ENCODE results near the gene ADPRH. TPM values are rescaled to one million over a fixed set of nuclear protein-coding genes. Genes with fewer than 3 reads are reported as not detected.

ADPRH gene
- total RNA-seq (4.0 TPM), polyA plus RNA-seq (ENCODE audit: insufficient read depth in 1 of 8, insufficient read length in 8 of 8, low replicate concordance in 1 of 8) (10 to 100 TPM in 1 of 8 donors, 1 to 10 TPM in 7; 6.7 to 10.3 (median 8.1) TPM)
- long read RNA-seq, donor 1, partial matches to known transcripts, result 0 of 1 reads
- long read RNA-seq, donor 1, other reads (novel, unspliced or antisense), result 0 of 1 reads
- long read RNA-seq, donor 2, result 0 reads
- long read RNA-seq, donor 3, partial matches to known transcripts, result 0 of 2 reads
- long read RNA-seq, donor 3, other reads (novel, unspliced or antisense), result 0 of 2 reads
- long read RNA-seq, donor 4, result 0 reads
- long read RNA-seq, donor 5, partial matches to known transcripts, result 0 of 3 reads
- long read RNA-seq, donor 5, other reads (novel, unspliced or antisense), result 0 of 3 reads
- long read RNA-seq, donor 6, result 0 reads
- long read RNA-seq, donor 7, partial matches to known transcripts, result 0 of 3 reads
- long read RNA-seq, donor 7, other reads (novel, unspliced or antisense), result 0 of 3 reads
- long read RNA-seq, donor 8, partial matches to known transcripts, result 0 of 1 reads
- long read RNA-seq, donor 8, other reads (novel, unspliced or antisense), result 0 of 1 reads
- long read RNA-seq, donor 9, partial matches to known transcripts, result 0 of 2 reads
- long read RNA-seq, donor 9, other reads (novel, unspliced or antisense), result 0 of 2 reads
- long read RNA-seq, donor 10, partial matches to known transcripts, result 0 of 7 reads
- long read RNA-seq, donor 10, other reads (novel, unspliced or antisense), result 0 of 7 reads
- long read RNA-seq, donor 11, partial matches to known transcripts, result 0 of 2 reads
- long read RNA-seq, donor 11, other reads (novel, unspliced or antisense), result 0 of 2 reads

GRCh38 chr3:119579366-119580066 lies at the start of gene ADPRH:
Gene ADPRH (plus strand): TSS chr3:119579492. CDS start chr3:119582170, 2,678 bp downstream.
- DNase-seq, result peak; percentile 88

GRCh38 chr3:119529883-119530282 lies 49.4 kb upstream of the ADPRH start:
- H3K4me3 ChIP-seq (ENCODE audit: low read length), result no peak overlapping the region
- H3K9me3 ChIP-seq (replicated peaks; ENCODE audit: control insufficient read depth, low read depth, low read length), result no peaks in the 10 kb centered on the region
- H3K36me3 ChIP-seq (ENCODE audit: control insufficient read depth, insufficient read depth, low read length), result peaks cover 8% of the 10 kb centered on the region
- no peaks in the 10 kb centered on the region for H3K27me3 ChIP-seq (ENCODE audit: control insufficient read depth, insufficient read depth, low read length)
- H3K27ac ChIP-seq (ENCODE audit: low read length), result no peak overlapping the region
- H3K4me1 ChIP-seq (ENCODE audit: control insufficient read depth, insufficient read depth, low read length), result no peaks in the 10 kb centered on the region
- no peak for DNase-seq

More at GRCh38 chr3:119579366-119580066, at the start of gene ADPRH:
- peaks cover 6% of the 10 kb centered on the region for H3K4me1 ChIP-seq (ENCODE audit: control insufficient read depth, insufficient read depth, low read length)
- peak within 1 kb of the TSS; percentile 95 for H3K27ac ChIP-seq (ENCODE audit: low read length)
- H3K36me3 ChIP-seq (ENCODE audit: control insufficient read depth, insufficient read depth, low read length), result no peaks in the 10 kb centered on the region
- peak within 1 kb of the TSS; percentile 64 for H3K4me3 ChIP-seq (ENCODE audit: low read length)
- H3K9me3 ChIP-seq (replicated peaks; ENCODE audit: control insufficient read depth, low read depth, low read length), result no peaks in the 10 kb centered on the region
- H3K27me3 ChIP-seq (ENCODE audit: control insufficient read depth, insufficient read depth, low read length), result no peaks in the 10 kb centered on the region
- WGBS (ENCODE audit: insufficient coverage), result under 1% methylated on average over 68 of the region's 68 CpGs

GRCh38 chr3:119530456-119530855 lies 48.8 kb upstream of the ADPRH start:
- DNase-seq, result no peak
- 29% methylated on average over 1 of the region's 2 CpGs for WGBS (ENCODE audit: insufficient coverage)

GRCh38 chr3:119531151-119531550 lies 48.1 kb upstream of the ADPRH start:
- Histone ChIP-seq H3K4me1 (ENCODE audit: control insufficient read depth, insufficient read depth, low read length) (no peaks in the 10 kb centered on the region), H3K4me3 (ENCODE audit: low read length) (no peak overlapping the region), H3K27me3 (ENCODE audit: control insufficient read depth, insufficient read depth, low read length) (no peaks in the 10 kb centered on the region), H3K9me3 (replicated peaks; ENCODE audit: control insufficient read depth, low read depth, low read length) (no peaks in the 10 kb centered on the region), H3K27ac (ENCODE audit: low read length) (no peak overlapping the region), H3K36me3 (ENCODE audit: control insufficient read depth, insufficient read depth, low read length) (peaks cover 2% of the 10 kb centered on the region)
- no peak for DNase-seq
- WGBS (ENCODE audit: insufficient coverage), result no CpG with 5 or more reads among the region's 4 CpGs

More at GRCh38 chr3:119530456-119530855, 48.8 kb upstream of the ADPRH start:
- Histone ChIP-seq H3K9me3 (replicated peaks; ENCODE audit: control insufficient read depth, low read depth, low read length) (no peaks in the 10 kb centered on the region), H3K27ac (ENCODE audit: low read length) (no peak overlapping the region), H3K4me3 (ENCODE audit: low read length) (no peak overlapping the region), H3K36me3 (ENCODE audit: control insufficient read depth, insufficient read depth, low read length) (peaks cover 5% of the 10 kb centered on the region), H3K27me3 (ENCODE audit: control insufficient read depth, insufficient read depth, low read length) (no peaks in the 10 kb centered on the region), H3K4me1 (ENCODE audit: control insufficient read depth, insufficient read depth, low read length) (no peaks in the 10 kb centered on the region)

GRCh38 chr3:119534296-119534695 lies 45.0 kb upstream of the ADPRH start:
- Histone ChIP-seq H3K9me3 (replicated peaks; ENCODE audit: control insufficient read depth, low read depth, low read length) (no peaks in the 10 kb centered on the region), H3K36me3 (ENCODE audit: control insufficient read depth, insufficient read depth, low read length) (no peaks in the 10 kb centered on the region), H3K27ac (ENCODE audit: low read length) (no peak overlapping the region), H3K4me3 (ENCODE audit: low read length) (no peak overlapping the region), H3K4me1 (ENCODE audit: control insufficient read depth, insufficient read depth, low read length) (no peaks in the 10 kb centered on the region), H3K27me3 (ENCODE audit: control insufficient read depth, insufficient read depth, low read length) (no peaks in the 10 kb centered on the region)
- DNase-seq, result no peak
- no CpG with 5 or more reads among the region's 1 CpG for WGBS (ENCODE audit: insufficient coverage)

- DNase-seq, result no peak
- WGBS (ENCODE audit: insufficient coverage), result no CpG with 5 or more reads among the region's 4 CpGs
- H3K9me3 ChIP-seq (replicated peaks; ENCODE audit: control insufficient read depth, low read depth, low read length), result no peaks in the 10 kb centered on the region
- H3K27me3 ChIP-seq (ENCODE audit: control insufficient read depth, insufficient read depth, low read length), result no peaks in the 10 kb centered on the region
- no peak overlapping the region for H3K4me3 ChIP-seq (ENCODE audit: low read length)
- H3K27ac ChIP-seq (ENCODE audit: low read length), result no peak overlapping the region
- H3K4me1 ChIP-seq (ENCODE audit: control insufficient read depth, insufficient read depth, low read length), result no peaks in the 10 kb centered on the region
- H3K36me3 ChIP-seq (ENCODE audit: control insufficient read depth, insufficient read depth, low read length), result no peaks in the 10 kb centered on the region
Observed at GRCh38 chr3:119536757-119537156, 42.5 kb upstream of the ADPRH start.

GRCh38 chr3:119538772-119539171 lies 40.5 kb upstream of the ADPRH start:
- Histone ChIP-seq H3K27me3 (ENCODE audit: control insufficient read depth, insufficient read depth, low read length) (no peaks in the 10 kb centered on the region), H3K36me3 (ENCODE audit: control insufficient read depth, insufficient read depth, low read length) (no peaks in the 10 kb centered on the region), H3K4me3 (ENCODE audit: low read length) (no peak overlapping the region), H3K9me3 (replicated peaks; ENCODE audit: control insufficient read depth, low read depth, low read length) (no peaks in the 10 kb centered on the region), H3K27ac (ENCODE audit: low read length) (no peak overlapping the region), H3K4me1 (ENCODE audit: control insufficient read depth, insufficient read depth, low read length) (no peaks in the 10 kb centered on the region)
- no peak for DNase-seq
- no CpG with 5 or more reads among the region's 1 CpG for WGBS (ENCODE audit: insufficient coverage)

- Histone ChIP-seq H3K4me3 (ENCODE audit: low read length) (no peak overlapping the region), H3K36me3 (ENCODE audit: control insufficient read depth, insufficient read depth, low read length) (no peaks in the 10 kb centered on the region), H3K27ac (ENCODE audit: low read length) (no peak overlapping the region), H3K4me1 (ENCODE audit: control insufficient read depth, insufficient read depth, low read length) (no peaks in the 10 kb centered on the region), H3K9me3 (replicated peaks; ENCODE audit: control insufficient read depth, low read depth, low read length) (no peaks in the 10 kb centered on the region), H3K27me3 (ENCODE audit: control insufficient read depth, insufficient read depth, low read length) (no peaks in the 10 kb centered on the region)
- WGBS (ENCODE audit: insufficient coverage), result 83% methylated on average over 3 of the region's 3 CpGs
- no peak for DNase-seq
Observed at GRCh38 chr3:119541547-119541946, 37.7 kb upstream of the ADPRH start.

- Histone ChIP-seq H3K4me3 (ENCODE audit: low read length) (no peak overlapping the region), H3K4me1 (ENCODE audit: control insufficient read depth, insufficient read depth, low read length) (no peaks in the 10 kb centered on the region), H3K27me3 (ENCODE audit: control insufficient read depth, insufficient read depth, low read length) (no peaks in the 10 kb centered on the region), H3K9me3 (replicated peaks; ENCODE audit: control insufficient read depth, low read depth, low read length) (no peaks in the 10 kb centered on the region), H3K27ac (ENCODE audit: low read length) (no peak overlapping the region), H3K36me3 (ENCODE audit: control insufficient read depth, insufficient read depth, low read length) (no peaks in the 10 kb centered on the region)
- DNase-seq, result no peak
- WGBS (ENCODE audit: insufficient coverage), result no CpG with 5 or more reads among the region's 2 CpGs
Observed at GRCh38 chr3:119542168-119542767, 37.0 kb upstream of the ADPRH start.

Data from muscle of leg (tissue), 16 donors.